Uterus (tissue), 4 donors: ENCODE results near the gene KRTAP22-1. TPM values are rescaled to one million over a fixed set of nuclear protein-coding genes. Genes with fewer than 3 reads are reported as not detected.

Source experiments
- DNase-seq, 2 donors: peaks; one replicate each; pipeline ENCODE4 v3.0.0-alpha.2; 2019 to 2020
- H3K27ac ChIP-seq, 2 donors: fragments of 200-600 bp; sonication (generic); 1 replicate in 1 of 2; 2 replicates in 1 of 2; pipeline ENCODE4 v1.5.1; 2016 to 2018
- H3K27me3 ChIP-seq, 2 donors: fragments of 200-600 bp; sonication (generic); one replicate each; pipeline ENCODE4 v1.5.1; 2018 to 2019; ENCODE audit warnings: control low read depth in 1 of 2
- H3K36me3 ChIP-seq, 2 donors: fragments of 200-600 bp; sonication (generic); one replicate each; pipeline ENCODE4 v1.5.1; 2019; ENCODE audit warnings: control low read depth in 1 of 2
- H3K4me1 ChIP-seq, 2 donors: fragments of 200-600 bp; sonication (generic); one replicate each; pipeline ENCODE4 v1.5.1; 2018 to 2019; ENCODE audit warnings: control low read depth in 1 of 2
- H3K4me3 ChIP-seq, 2 donors: fragments of 200-600 bp; sonication (generic); 1 replicate in 1 of 2; 2 replicates in 1 of 2; pipeline ENCODE4 v1.5.1; 2018 to 2019; ENCODE audit warnings: mild to moderate bottlenecking in 1 of 2
- H3K9me3 ChIP-seq, 2 donors: fragments of 200-600 bp; sonication (generic); one replicate each; pipeline ENCODE4 v1.5.1; 2019; ENCODE audit warnings: control low read depth in 1 of 2
- POLR2A ChIP-seq, 2 donors: fragments of 450-650 bp; IDR thresholded peaks; one replicate each; pipeline ENCODE4 v1.6.1; 2016; ENCODE audit warnings: antibody characterized with exemption in 2 of 2, mild to moderate bottlenecking in 1 of 2, moderate library complexity in 1 of 2
- intact Hi-C: fragments of 100-400 bp; cut with DNase I; formaldehyde crosslinking; loops from one replicate; pipeline ENCODE4 v1.15.1; 2023; ENCODE audit warnings: low total_unique reads
- total RNA-seq, 4 donors: library from RNA; depleted of rRNA in 3 of 4; stranded (reverse); fragments of >200 nt in 3 of 4; gene quantifications; one replicate each; pipeline versions ENCODE4 v1.1.0 to v1.2.4, GENCODE V29; 2014 to 2023
- TF ChIP-seq, protein P1 (sequence below), 4 experiments: fragments of 200-600 bp in 2 of 4; fragments of 450-650 bp in 2 of 4; sonication (generic) in 2 of 4; IDR thresholded peaks; one replicate each; pipeline ENCODE4 v1.5.1; 2016 to 2019; ENCODE audit warnings: antibody characterized with exemption in 4 of 4, mild to moderate bottlenecking in 2 of 4, moderate library complexity in 1 of 4
- donor health status: DM: yes; HTN: yes; CAD: no.

Gene KRTAP22-1
- not detected for total RNA-seq

DNA sequence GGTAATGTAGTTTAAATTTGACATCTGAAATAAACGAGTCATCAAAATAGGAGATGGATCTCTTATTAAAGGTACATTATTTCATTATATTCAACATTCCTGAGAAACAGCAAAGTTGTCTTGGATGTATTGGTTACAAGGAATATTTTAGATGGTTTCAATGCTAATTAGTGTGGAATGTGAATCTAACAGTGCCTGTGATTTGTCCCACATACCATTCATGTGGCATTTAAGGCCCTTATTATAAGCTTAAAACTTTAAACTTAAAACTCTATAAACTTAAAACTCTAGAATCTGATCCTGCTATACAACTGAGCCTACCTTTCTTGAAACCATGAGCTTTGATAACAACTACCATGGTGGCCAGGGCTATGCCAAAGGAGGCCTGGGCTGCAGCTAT, at the start of gene KRTAP22-1:
Gene KRTAP22-1, plus strand, starts transcription at position 301 of the 400 bp plus-strand sequence.
- TF ChIP-seq, protein P1, sequence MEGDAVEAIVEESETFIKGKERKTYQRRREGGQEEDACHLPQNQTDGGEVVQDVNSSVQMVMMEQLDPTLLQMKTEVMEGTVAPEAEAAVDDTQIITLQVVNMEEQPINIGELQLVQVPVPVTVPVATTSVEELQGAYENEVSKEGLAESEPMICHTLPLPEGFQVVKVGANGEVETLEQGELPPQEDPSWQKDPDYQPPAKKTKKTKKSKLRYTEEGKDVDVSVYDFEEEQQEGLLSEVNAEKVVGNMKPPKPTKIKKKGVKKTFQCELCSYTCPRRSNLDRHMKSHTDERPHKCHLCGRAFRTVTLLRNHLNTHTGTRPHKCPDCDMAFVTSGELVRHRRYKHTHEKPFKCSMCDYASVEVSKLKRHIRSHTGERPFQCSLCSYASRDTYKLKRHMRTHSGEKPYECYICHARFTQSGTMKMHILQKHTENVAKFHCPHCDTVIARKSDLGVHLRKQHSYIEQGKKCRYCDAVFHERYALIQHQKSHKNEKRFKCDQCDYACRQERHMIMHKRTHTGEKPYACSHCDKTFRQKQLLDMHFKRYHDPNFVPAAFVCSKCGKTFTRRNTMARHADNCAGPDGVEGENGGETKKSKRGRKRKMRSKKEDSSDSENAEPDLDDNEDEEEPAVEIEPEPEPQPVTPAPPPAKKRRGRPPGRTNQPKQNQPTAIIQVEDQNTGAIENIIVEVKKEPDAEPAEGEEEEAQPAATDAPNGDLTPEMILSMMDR (IDR thresholded peaks at IDR 0.05) = no peak
- no peak for TF ChIP-seq POLR2A (IDR thresholded peaks at IDR 0.05)
- DNase-seq = no peak
- H3K27ac ChIP-seq = no peak within 1 kb of the TSS
- intact Hi-C loops = no loop called here
- H3K4me1 ChIP-seq = no peaks in the 10 kb centered on the region
- no peak within 1 kb of the TSS for H3K4me3 ChIP-seq
- no peaks in the 10 kb centered on the region for H3K9me3 ChIP-seq
- no peaks in the 10 kb centered on the region for H3K36me3 ChIP-seq
- H3K27me3 ChIP-seq = no peaks in the 10 kb centered on the region

DNA sequence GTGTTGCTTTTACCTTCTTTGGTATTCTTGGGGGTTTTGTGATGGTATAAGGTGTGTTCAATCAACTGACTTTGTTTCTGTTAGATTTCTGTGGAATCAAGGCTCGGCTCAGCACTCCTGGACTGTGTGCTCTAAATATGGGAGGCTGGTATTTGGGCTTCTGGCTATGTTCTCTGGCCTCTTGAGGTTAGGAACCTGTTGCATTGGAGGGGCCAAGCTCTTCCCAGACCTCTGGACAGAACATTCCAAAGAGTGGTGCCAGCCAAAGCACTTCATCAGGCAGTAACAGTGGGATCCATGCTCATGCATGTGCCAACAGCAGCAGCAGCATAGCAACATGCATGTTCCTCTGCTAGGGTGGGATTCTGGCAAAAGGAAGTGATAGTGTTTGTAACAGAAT, 48.1 kb upstream of the KRTAP22-1 start:
- Histone ChIP-seq H3K27me3 (no peaks in the 10 kb centered on the region), H3K4me1 (no peaks in the 10 kb centered on the region), H3K27ac (no peak overlapping the region), H3K4me3 (no peak overlapping the region), H3K36me3 (no peaks in the 10 kb centered on the region), H3K9me3 (no peaks in the 10 kb centered on the region)
- intact Hi-C loops = no loop called here
- no peak for DNase-seq
- no peak for TF ChIP-seq POLR2A (IDR thresholded peaks at IDR 0.05)
- TF ChIP-seq, protein P1 (IDR thresholded peaks at IDR 0.05) = no peak

DNA sequence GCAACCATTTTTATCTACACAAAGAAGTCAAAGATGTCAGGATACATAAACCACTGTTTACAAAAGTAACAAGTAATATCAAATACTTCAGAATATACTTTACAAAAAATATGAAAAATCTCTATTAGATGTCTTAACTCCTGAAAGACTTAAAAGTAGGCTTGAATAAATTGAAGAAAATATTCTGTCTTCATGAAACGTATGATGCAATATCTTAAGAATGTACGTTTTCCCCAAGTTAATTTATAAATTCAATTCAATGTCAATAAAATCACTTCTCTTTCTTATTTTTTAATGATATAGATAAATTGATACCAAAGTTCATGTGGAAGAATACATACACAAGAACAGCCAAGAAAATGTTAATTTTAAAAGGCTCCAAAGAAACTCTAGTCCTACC, 45.8 kb upstream of the KRTAP22-1 start:
- Histone ChIP-seq H3K4me3 (no peak overlapping the region), H3K9me3 (no peaks in the 10 kb centered on the region), H3K4me1 (no peaks in the 10 kb centered on the region), H3K36me3 (no peaks in the 10 kb centered on the region), H3K27me3 (no peaks in the 10 kb centered on the region), H3K27ac (no peak overlapping the region)
- intact Hi-C loops = no loop called here
- DNase-seq = no peak
- TF ChIP-seq, protein P1 (IDR thresholded peaks at IDR 0.05) = no peak
- TF ChIP-seq POLR2A (IDR thresholded peaks at IDR 0.05) = no peak

DNA sequence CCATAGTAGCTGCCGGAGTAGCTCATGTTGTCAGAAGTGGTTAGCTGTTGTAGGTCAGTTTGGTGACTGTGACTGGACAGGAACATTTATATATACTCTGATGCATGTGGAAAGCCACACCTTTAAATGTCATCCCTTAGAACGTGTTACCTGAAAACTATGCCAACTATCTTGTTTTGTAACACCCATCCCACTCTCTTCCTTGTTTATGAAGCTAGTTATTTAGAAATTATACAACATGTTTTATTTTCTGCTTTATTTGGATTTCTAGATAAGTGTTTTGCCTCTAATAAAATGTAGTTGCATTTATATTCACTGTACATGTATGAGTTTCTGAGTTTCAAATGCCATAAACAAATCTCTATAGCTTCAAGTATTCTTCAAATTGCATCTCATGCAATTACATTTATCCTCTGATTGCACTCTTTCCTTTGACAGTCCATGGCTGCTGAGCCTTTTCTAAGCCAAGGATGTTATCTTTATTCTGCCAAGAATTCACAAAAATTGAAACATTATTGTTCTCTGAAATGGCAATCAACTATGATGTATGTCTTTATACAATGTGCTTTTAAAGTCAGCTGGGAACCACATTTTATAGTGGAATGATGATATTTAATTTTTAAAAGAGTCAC, 39.5 kb upstream of the KRTAP22-1 start, which contains the start of gene KRTAP19-7:
Gene KRTAP19-7, minus strand, starts transcription at position 51 of the 632 bp plus-strand sequence. Its CDS starts 25 bp downstream, at position 26.
- Histone ChIP-seq H3K4me3 (no peak within 1 kb of the TSS), H3K4me1 (no peaks in the 10 kb centered on the region), H3K36me3 (no peaks in the 10 kb centered on the region), H3K9me3 (no peaks in the 10 kb centered on the region), H3K27ac (no peak within 1 kb of the TSS), H3K27me3 (no peaks in the 10 kb centered on the region)
- DNase-seq = no peak
- intact Hi-C loops = no loop called here
- no peak for TF ChIP-seq POLR2A (IDR thresholded peaks at IDR 0.05)
- TF ChIP-seq, protein P1 (IDR thresholded peaks at IDR 0.05) = no peak

DNA sequence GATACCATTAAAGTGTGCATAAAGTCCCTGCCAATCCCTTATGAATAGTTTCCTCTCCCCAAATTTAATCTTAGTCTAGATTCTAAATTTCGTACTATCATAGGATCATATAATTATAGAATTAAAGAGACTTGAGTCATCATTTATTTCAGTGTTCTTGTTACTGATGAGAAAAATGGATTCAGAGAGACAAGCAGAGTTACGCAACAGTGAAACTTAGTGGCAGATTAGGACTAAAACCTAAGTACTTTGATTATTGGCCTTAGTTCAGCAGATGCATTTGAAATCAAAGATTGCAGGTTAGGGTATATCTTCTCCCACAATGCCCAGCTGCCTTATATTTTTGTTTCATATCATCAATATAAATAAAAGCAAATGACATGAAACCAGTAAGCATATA, 38.9 kb upstream of the KRTAP22-1 start:
- Histone ChIP-seq H3K9me3 (no peaks in the 10 kb centered on the region), H3K27ac (no peak overlapping the region), H3K36me3 (no peaks in the 10 kb centered on the region), H3K4me3 (no peak overlapping the region), H3K27me3 (no peaks in the 10 kb centered on the region), H3K4me1 (no peaks in the 10 kb centered on the region)
- no peak for DNase-seq
- TF ChIP-seq, protein P1 (IDR thresholded peaks at IDR 0.05) = no peak
- TF ChIP-seq POLR2A (IDR thresholded peaks at IDR 0.05) = no peak
- intact Hi-C loops = no loop called here
